GM10266 (cell line): ENCODE measurements around the gene SPINT4.

ENCODE experiments used
- DNase-seq: peaks from one replicate; pipeline ENCODE4 v3.0.0; 2012; ENCODE audit errors: extremely low spot score
- CTCF ChIP-seq: IDR thresholded peaks from 2 replicates; pipeline ENCODE4 v1.5.1; 2012; ENCODE audit warnings: mild to moderate bottlenecking, low read depth; ENCODE audit not compliant: control insufficient read depth, insufficient read depth; ENCODE audit errors: missing control alignments

The SPINT4 gene

DNA sequence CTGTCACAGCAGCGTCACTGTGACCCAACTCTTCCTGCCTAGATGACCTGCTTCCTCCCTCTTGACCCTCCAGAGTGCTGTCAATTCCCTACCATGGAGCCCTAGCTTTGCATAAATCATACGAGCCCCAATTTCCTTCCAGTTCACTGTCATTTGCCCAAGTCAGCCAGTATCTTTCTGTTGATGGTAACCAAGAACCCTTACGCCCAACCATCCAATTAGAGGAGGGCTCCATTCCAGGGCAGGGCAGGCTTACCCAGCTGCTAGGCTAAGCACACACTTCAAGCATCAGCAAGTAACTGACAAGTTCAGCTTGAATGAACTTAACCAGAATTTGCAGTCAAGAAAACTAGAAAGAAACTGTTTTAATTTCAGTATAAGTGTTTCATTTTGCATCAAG lies 43.8 kb downstream of the SPINT4 start:
- DNase-seq, result no peak
- TF ChIP-seq CTCF, result no peak

GRCh38 chr20:45768479-45768878 lies 46.3 kb downstream of the SPINT4 start:
- no peak for DNase-seq
- TF ChIP-seq CTCF, result no peak

DNA sequence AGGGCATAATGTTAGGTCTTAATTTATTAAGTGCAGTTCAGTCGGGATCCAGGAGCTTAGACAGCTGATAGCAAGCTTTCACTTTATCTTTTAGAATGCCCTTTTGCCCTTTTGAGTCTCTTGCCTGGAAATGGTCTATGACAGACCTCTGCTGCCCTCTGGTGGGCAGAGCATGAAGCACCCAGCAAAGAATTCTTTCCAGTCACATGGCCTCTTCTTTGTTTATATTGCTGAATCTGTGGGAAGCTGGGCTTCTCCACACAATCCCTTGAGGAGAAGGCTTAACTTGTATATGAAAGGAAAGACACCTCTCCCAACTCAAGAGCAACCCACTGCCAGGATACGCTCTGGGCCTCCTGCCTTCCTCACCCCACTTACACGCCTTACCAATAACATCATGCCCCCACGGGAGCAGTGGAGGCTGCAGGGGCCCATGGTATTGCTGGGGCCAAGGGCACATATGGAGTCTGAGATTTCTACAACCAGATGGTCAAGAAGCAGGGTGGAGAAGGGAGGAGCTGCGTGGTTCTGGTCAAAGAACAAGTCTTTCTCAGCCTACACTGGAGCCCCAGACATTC lies 49.1 kb downstream of the SPINT4 start:
- peak; percentile 74 for DNase-seq
- peak; percentile 90 for TF ChIP-seq CTCF

GRCh38 chr20:45772693-45773092 lies 50.5 kb downstream of the SPINT4 start:
- TF ChIP-seq CTCF, result no peak
- DNase-seq, result no peak

DNA sequence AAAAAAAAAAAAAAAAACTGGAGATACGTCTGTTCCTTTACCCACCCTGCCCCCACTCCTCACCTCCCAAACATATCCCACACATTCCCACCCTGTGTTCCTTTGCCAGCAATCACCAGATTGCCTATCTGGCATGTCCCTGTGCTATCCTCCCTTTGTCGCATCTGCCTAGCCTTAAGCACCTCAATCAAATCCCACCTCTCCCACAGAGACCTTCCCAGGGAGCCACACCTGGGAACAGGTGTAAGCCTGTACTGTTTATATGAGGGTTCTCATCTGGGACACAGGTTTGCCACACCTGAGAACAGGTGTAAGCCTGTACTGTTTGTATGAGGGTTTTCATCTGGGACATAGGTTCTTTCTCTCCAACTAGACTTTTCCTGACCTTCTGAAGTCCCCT lies 52.8 kb downstream of the SPINT4 start:
- TF ChIP-seq CTCF, result no peak
- DNase-seq, result no peak

- TF ChIP-seq CTCF, result no peak
- no peak for DNase-seq
Measured at GRCh38 chr20:45775411-45775810, 53.3 kb downstream of the SPINT4 start.
